GM12872 (cell line): Measurements from ENCODE around the gene KRTAP21-1.
"Not testable (repeated sequence)": the region's sequence is repeated elsewhere in the genome, so short reads cannot be mapped to it uniquely, and the experiment has no call there.

Experiments used
- CTCF ChIP-seq: IDR thresholded peaks from 3 replicates; pipeline ENCODE4 v1.5.1; 2011; ENCODE audit warnings: low read depth, mild to moderate bottlenecking, low read length, moderate library complexity; ENCODE audit not compliant: insufficient read depth

KRTAP21-1 gene

DNA sequence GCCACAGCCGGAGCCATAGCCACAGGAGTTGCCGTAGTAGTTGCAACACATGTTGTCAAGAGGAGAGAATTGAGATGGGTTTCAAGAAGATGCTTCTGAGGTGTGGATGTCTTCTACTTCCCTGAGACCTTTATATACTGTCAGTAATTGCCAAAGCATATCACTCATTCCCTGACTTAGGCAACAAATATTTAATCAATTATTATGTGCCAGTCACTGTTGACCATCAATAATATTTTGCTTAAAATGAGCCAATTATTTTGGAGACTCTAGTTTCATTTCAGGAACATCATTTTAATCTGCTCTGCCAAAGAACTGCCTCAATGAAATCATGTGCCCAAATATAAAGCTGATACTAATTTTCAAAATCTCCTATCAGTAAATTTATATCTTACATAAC is at the start of gene KRTAP21-1:
Gene KRTAP21-1, minus strand, starts transcription at position 101 of the 400 bp plus-strand sequence. Its CDS starts 50 bp downstream, at position 51.
- not testable (repeated sequence) for TF ChIP-seq CTCF

DNA sequence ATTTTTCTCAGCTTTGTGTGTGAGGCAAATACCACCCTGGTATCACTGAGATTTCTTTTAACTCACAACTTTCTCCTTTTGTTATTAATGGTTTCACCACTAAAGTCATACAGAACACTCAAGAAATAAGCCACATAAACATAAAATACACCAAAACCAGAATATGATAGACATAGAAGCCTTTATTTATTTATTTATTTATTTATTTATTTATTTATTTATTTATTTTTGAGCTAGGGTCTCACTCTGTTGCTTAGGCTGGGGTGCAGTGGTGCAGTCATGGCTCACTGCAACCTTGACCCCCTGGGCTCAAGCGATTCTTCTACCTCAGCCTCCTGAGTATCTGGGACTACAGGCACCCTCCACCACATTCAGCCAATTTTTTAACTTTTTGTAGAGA is 45.4 kb upstream of the KRTAP21-1 start:
- no peak for TF ChIP-seq CTCF

DNA sequence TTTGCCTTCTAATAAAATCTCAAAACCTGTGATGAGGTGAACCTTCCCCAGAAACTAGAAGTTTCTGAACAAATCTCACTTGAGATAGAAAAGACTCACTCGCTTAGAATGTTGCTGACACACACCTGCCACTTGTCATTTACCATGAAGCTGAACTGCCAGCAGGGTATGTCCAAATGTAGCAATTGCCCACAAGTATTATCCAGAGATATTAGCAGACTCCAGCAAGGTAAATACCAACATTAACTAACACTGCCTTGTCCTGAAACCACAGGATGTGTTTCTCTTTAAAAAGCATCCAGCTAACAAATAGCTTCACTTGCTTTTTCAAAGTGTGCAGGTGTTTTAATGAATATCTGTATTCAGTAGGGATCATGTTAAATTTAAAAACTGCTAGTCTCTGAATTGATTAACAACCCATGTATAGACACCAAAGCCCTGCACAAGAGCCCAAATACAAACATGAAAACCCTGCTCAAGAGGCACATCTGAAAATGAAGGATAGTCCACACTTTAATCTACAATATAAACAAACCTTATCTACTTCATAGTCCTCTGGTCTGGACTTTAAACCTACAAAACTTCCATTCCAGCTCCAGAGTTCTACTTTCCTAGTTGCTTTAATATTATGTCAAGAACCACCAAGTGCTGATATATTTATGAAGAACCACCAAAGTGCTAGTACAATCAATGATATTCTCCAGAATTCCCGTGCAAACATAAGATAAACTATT is 38.5 kb upstream of the KRTAP21-1 start:
- TF ChIP-seq CTCF, result no peak

- TF ChIP-seq CTCF, result no peak
Observed at GRCh38 chr21:30779249-30779648, 24.0 kb upstream of the KRTAP21-1 start.

DNA sequence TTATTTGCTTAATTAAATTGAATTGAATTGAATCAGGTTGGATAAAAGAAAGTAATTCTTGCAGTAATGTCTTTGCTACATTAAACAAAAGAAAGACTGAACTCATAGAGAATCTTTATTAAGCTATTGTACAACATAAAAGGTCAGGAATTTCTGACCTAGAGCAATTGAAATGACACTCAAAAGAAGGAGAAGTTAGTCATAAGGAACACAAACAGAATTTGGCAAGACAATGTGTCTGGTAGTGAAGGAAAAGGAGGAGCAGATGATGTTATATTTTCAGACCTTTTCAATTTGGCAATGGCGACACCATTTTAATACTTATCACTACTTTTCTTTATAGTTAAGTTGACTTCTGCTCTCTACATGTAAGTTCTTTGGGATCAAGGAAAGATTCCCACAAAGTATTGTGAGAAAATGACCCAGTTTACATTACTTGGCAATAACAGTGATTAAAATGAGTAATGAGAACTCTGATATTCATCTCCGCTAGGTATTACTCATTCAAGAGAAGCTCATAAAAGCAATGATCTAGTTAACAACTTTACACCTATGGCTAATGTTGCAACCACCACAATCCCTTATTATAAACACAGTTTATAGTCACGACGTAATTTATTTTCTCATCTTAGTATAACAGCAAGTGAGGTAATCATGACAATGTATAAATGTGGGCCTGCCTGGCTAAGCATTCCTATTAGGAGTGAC is 14.7 kb upstream of the KRTAP21-1 start:
- TF ChIP-seq CTCF, result no peak

DNA sequence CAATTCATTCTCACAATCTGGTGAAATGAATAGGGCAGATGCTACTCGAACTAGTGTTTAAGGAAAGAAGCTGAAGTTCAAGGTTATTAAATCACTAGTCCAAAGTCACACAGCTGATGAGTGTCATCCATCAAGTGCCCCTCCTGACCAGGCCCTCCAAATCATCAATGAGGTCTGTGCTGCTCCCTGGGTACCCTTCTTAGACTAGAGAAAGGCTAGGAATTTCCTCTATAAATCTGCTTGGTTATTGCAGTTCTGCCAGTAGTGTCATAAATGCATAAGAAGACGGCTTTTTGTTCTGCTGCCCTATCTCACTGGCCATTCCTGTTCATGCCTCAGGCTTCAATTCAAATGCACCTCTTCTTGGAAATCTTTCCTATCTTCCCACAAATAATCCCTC is 5.5 kb upstream of the KRTAP21-1 start:
- TF ChIP-seq CTCF, result no peak

- TF ChIP-seq CTCF, result no peak
Observed at GRCh38 chr21:30758306-30758705, 3.1 kb upstream of the KRTAP21-1 start.
